Chondrocyte (in vitro differentiated cells): ENCODE measurements around the gene MFAP5. TPM values are rescaled to one million over a fixed set of nuclear protein-coding genes. Genes with fewer than 3 reads are reported as not detected.
"Not testable (repeated sequence)": the region's sequence is repeated elsewhere in the genome, so short reads cannot be mapped to it uniquely, and the experiment has no call there.

ENCODE experiments used
- DNase-seq: peaks from one replicate; pipeline ENCODE4 v3.0.0; 2021; ENCODE audit warnings: mixed read lengths, low spot score
- H3K27ac Mint-ChIP-seq: one replicate; pipeline ENCODE4 v1.8.0; 2021; ENCODE audit warnings: mild to moderate bottlenecking, moderate library complexity, mixed read lengths; ENCODE audit not compliant: unreplicated experiment
- H3K27me3 Mint-ChIP-seq: 2 replicates; pipeline ENCODE4 v1.8.0; 2021; ENCODE audit warnings: low read depth, mixed read lengths
- H3K36me3 Mint-ChIP-seq: 2 replicates; pipeline ENCODE4 v1.8.0; 2021; ENCODE audit warnings: low read depth, mixed read lengths
- H3K4me1 Mint-ChIP-seq: 2 replicates; pipeline ENCODE4 v1.8.0; 2021; ENCODE audit warnings: low read depth, mild to moderate bottlenecking, mixed read lengths
- H3K4me3 Mint-ChIP-seq: one replicate; pipeline ENCODE4 v1.8.0; 2021; ENCODE audit warnings: mild to moderate bottlenecking, moderate library complexity, mixed read lengths; ENCODE audit not compliant: unreplicated experiment
- H3K9me3 Mint-ChIP-seq: 2 replicates; pipeline ENCODE4 v1.8.0; 2021; ENCODE audit warnings: low read depth, mixed read lengths
- total RNA-seq: library from RNA; stranded (reverse); gene quantifications from 3 replicates; pipeline ENCODE4 v1.2.1, GENCODE V29; 2021
- TF ChIP-seq, protein P1 (sequence below): fragments of 200-600 bp; sonication (generic); IDR thresholded peaks from 2 replicates; pipeline ENCODE4 v1.5.0; 2021; ENCODE audit warnings: antibody characterized with exemption, mild to moderate bottlenecking, moderate library complexity

Gene MFAP5
- total RNA-seq, 1 donor from 2014 or later, result 40.2 TPM

GRCh38 chr12:8638951-8639350, 23.7 kb downstream of the MFAP5 start:
- TF ChIP-seq, protein P1, sequence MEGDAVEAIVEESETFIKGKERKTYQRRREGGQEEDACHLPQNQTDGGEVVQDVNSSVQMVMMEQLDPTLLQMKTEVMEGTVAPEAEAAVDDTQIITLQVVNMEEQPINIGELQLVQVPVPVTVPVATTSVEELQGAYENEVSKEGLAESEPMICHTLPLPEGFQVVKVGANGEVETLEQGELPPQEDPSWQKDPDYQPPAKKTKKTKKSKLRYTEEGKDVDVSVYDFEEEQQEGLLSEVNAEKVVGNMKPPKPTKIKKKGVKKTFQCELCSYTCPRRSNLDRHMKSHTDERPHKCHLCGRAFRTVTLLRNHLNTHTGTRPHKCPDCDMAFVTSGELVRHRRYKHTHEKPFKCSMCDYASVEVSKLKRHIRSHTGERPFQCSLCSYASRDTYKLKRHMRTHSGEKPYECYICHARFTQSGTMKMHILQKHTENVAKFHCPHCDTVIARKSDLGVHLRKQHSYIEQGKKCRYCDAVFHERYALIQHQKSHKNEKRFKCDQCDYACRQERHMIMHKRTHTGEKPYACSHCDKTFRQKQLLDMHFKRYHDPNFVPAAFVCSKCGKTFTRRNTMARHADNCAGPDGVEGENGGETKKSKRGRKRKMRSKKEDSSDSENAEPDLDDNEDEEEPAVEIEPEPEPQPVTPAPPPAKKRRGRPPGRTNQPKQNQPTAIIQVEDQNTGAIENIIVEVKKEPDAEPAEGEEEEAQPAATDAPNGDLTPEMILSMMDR, result no peak
- H3K36me3 Mint-ChIP-seq, result no peaks in the 10 kb centered on the region
- no peaks in the 10 kb centered on the region for H3K9me3 Mint-ChIP-seq
- no peak overlapping the region for H3K4me3 Mint-ChIP-seq
- no peaks in the 10 kb centered on the region for H3K27me3 Mint-ChIP-seq
- H3K27ac Mint-ChIP-seq, result no peak overlapping the region
- no peak for DNase-seq
- no peaks in the 10 kb centered on the region for H3K4me1 Mint-ChIP-seq

- TF ChIP-seq, protein P1, result no peak
- Mint-ChIP-seq H3K27me3 (no peaks in the 10 kb centered on the region), H3K36me3 (no peaks in the 10 kb centered on the region), H3K4me1 (no peaks in the 10 kb centered on the region), H3K27ac (no peak overlapping the region), H3K9me3 (no peaks in the 10 kb centered on the region), H3K4me3 (no peak overlapping the region)
- no peak for DNase-seq
Measured at GRCh38 chr12:8637666-8638065, 25.0 kb downstream of the MFAP5 start.

DNA sequence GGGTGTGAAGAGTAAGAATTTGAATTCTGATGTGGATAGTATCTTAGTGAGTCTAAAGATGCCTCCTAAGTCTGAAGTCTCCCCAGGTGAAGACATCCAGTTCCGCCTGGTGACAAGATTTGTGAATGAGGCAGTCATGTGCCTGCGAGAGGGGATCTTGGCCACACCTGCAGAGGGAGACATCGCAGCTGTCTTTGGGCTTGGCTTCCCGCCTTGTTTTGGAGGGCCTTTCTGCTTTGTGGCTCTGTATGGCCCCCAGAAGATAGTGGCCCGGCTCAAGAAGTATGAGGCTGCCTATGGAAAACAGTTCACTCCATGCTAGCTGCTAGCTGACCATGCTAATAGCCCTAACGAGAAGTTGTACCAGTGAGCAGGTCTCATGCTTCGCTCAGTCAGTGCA, 25.4 kb downstream of the MFAP5 start:
- no peak for DNase-seq

DNA sequence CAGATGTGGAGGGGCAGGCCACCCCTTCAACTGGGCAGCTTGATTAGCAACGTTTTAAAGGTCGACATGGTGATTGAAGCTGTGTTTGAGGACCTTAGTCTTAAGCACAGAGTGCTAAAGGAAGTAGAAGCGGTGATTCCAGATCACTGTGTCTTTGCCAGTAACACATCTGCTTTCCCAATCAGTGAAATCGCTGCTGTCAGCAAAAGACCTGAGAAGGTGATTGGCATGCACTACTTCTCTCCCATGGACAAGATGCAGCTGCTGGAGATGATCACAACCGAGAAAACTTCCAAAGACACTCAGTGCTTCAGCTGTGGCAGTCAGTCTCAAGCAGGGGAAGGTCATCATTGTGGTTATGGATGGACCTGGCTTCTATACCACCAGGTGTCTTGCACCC, 26.0 kb downstream of the MFAP5 start:
- Mint-ChIP-seq H3K27me3 (no peaks in the 10 kb centered on the region), H3K36me3 (no peaks in the 10 kb centered on the region), H3K4me3 (no peak overlapping the region), H3K9me3 (peaks cover 3% of the 10 kb centered on the region), H3K4me1 (peaks cover 7% of the 10 kb centered on the region), H3K27ac (no peak overlapping the region)
- TF ChIP-seq, protein P1, result no peak
- no peak for DNase-seq

More for the DNA sequence above, 25.4 kb downstream of the MFAP5 start:
- Mint-ChIP-seq H3K4me1 (peaks cover 4% of the 10 kb centered on the region), H3K27me3 (no peaks in the 10 kb centered on the region), H3K4me3 (no peak overlapping the region), H3K9me3 (peaks cover 1% of the 10 kb centered on the region), H3K27ac (no peak overlapping the region), H3K36me3 (no peaks in the 10 kb centered on the region)
- TF ChIP-seq, protein P1, result no peak

GRCh38 chr12:8636007-8636346, 26.6 kb downstream of the MFAP5 start:
- H3K27ac Mint-ChIP-seq, DNase-seq, H3K4me3 Mint-ChIP-seq, H3K36me3 Mint-ChIP-seq, H3K27me3 Mint-ChIP-seq, H3K9me3 Mint-ChIP-seq: not testable (repeated sequence)
- H3K4me1 Mint-ChIP-seq, result peaks cover 13% of the 10 kb centered on the region

- DNase-seq, H3K9me3 Mint-ChIP-seq, H3K36me3 Mint-ChIP-seq, H3K27ac Mint-ChIP-seq, H3K4me3 Mint-ChIP-seq, H3K27me3 Mint-ChIP-seq: not testable (repeated sequence)
- peaks cover 18% of the 10 kb centered on the region for H3K4me1 Mint-ChIP-seq
Measured at GRCh38 chr12:8635342-8636006, 27.2 kb downstream of the MFAP5 start.
